Measurements from ENCODE around the gene ROR2.

ROR2 gene

DNA sequence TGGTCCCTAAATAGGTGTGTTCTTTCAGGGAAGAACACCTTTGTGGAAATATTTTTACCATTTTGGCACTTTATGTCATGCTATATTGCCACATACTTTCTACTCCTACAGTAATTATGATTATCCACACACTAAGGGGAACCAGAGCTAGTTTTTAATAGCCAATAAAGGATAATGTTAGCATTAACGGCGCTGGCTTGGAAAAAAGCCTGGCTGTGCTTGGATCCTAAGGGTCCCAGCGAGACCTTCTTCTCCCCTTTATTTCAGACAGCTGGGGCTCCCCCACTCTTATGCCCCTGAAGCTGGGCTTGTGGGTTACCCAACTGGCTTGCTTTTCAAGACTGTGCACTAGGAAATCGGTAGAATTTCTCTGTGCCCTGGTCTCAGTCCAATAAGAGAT is 367.8 kb downstream of the ROR2 start:
- H3K4me3 ChIP-seq (ENCODE audit: low read depth, low read length): no peak overlapping the region
- TF ChIP-seq, protein P1, sequence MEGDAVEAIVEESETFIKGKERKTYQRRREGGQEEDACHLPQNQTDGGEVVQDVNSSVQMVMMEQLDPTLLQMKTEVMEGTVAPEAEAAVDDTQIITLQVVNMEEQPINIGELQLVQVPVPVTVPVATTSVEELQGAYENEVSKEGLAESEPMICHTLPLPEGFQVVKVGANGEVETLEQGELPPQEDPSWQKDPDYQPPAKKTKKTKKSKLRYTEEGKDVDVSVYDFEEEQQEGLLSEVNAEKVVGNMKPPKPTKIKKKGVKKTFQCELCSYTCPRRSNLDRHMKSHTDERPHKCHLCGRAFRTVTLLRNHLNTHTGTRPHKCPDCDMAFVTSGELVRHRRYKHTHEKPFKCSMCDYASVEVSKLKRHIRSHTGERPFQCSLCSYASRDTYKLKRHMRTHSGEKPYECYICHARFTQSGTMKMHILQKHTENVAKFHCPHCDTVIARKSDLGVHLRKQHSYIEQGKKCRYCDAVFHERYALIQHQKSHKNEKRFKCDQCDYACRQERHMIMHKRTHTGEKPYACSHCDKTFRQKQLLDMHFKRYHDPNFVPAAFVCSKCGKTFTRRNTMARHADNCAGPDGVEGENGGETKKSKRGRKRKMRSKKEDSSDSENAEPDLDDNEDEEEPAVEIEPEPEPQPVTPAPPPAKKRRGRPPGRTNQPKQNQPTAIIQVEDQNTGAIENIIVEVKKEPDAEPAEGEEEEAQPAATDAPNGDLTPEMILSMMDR (IDR thresholded peaks at IDR 0.05; ENCODE audit: low read depth, low read length, missing control alignments): no peak

GRCh38 chr9:91580136-91580535 is 369.9 kb downstream of the ROR2 start:
- H3K4me3 ChIP-seq (ENCODE audit: low read depth, low read length): no peak overlapping the region
- TF ChIP-seq, protein P1 (IDR thresholded peaks at IDR 0.05; ENCODE audit: low read depth, low read length, missing control alignments): no peak
- no peak for DNase-seq (ENCODE audit: low read depth)

More for the DNA sequence above, 367.8 kb downstream of the ROR2 start:
- DNase-seq (ENCODE audit: low read depth): no peak

DNA sequence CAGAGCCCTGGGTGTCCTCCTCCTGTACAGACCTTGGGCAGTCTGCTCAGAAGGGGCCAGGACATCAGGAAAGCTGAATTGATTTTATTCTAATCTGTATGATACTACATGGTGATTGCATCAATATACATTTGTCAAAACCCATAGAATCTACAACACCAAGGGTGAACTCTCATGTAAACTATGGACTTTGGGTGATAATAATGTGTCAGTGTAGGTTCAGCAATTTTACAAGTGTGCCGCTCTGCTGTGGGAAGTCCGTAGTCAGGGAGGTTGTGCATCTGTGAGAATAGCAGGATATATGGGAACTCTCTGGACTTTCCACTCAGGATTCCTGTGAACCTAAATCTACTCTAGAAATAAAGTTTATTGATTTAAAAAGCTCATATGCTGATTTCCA is 371.1 kb downstream of the ROR2 start:
- no peak overlapping the region for H3K4me3 ChIP-seq (ENCODE audit: low read depth, low read length)
- DNase-seq (ENCODE audit: low read depth): no peak
- TF ChIP-seq, protein P1 (IDR thresholded peaks at IDR 0.05; ENCODE audit: low read depth, low read length, missing control alignments): no peak

GRCh38 chr9:91577633-91578061 is 372.4 kb downstream of the ROR2 start:
- TF ChIP-seq, protein P1 (IDR thresholded peaks at IDR 0.05; ENCODE audit: low read depth, low read length, missing control alignments): no peak

DNA sequence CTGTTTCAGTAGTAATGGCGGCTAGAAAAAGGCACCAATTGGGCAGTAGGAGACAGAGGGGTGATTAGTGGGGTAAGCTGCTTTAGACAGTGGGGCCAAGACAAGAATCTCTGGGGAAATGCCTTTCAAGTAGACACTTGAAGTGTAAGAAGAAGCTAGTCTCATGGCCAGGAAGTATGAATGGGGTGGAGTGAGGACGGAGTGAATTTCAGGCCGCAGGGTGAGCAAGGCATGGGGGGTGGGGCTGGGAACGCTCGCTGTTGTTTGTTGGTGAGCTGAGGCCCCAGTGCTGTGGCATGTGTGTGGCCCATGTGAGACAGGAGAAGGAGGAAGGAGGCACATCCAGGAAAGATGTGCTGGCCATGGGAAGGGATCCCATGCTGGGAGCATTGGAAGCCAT is 377.2 kb downstream of the ROR2 start:
- DNase-seq (ENCODE audit: low read depth): no peak
- H3K4me3 ChIP-seq (ENCODE audit: low read depth, low read length): no peak overlapping the region
- TF ChIP-seq, protein P1 (IDR thresholded peaks at IDR 0.05; ENCODE audit: low read depth, low read length, missing control alignments): no peak

More at GRCh38 chr9:91577633-91578061, 372.4 kb downstream of the ROR2 start:
- H3K4me3 ChIP-seq (ENCODE audit: low read depth, low read length): no peak overlapping the region
- DNase-seq (ENCODE audit: low read depth): no peak

- no peak for DNase-seq (ENCODE audit: low read depth)
- TF ChIP-seq, protein P1 (IDR thresholded peaks at IDR 0.05; ENCODE audit: low read depth, low read length, missing control alignments): no peak
- no peak overlapping the region for H3K4me3 ChIP-seq (ENCODE audit: low read depth, low read length)
Measured at GRCh38 chr9:91572044-91572443, 378.0 kb downstream of the ROR2 start.

DNA sequence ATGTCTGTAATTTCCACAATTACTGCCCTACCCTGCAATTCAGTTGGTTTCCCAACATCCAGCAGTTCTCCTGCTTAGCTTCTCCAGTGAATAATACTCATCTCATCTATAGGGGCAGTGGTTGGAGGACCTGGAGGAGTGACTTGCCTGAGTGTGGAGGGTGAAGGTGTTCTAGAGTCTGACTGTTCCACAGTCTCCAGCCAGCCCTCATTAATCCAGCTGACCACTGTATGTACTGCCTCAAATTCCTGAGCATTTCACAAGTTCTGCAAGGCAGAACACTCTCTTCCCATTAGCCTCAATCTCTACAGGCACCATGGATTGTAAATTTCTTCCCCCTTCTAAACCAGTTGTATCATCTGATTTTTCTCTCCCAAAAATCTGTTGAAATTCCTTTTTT is 379.0 kb downstream of the ROR2 start:
- H3K4me3 ChIP-seq (ENCODE audit: low read depth, low read length): no peak overlapping the region
- no peak for DNase-seq (ENCODE audit: low read depth)
- TF ChIP-seq, protein P1 (IDR thresholded peaks at IDR 0.05; ENCODE audit: low read depth, low read length, missing control alignments): no peak

Measured in GM12864 (cell line).